HuH-7.5 (cell line): ENCODE results near the gene KDSR.

Experiments
- DNase-seq: peaks from one replicate; pipeline ENCODE4 v3.0.0; 2011; ENCODE audit warnings: low spot score

KDSR gene

DNA sequence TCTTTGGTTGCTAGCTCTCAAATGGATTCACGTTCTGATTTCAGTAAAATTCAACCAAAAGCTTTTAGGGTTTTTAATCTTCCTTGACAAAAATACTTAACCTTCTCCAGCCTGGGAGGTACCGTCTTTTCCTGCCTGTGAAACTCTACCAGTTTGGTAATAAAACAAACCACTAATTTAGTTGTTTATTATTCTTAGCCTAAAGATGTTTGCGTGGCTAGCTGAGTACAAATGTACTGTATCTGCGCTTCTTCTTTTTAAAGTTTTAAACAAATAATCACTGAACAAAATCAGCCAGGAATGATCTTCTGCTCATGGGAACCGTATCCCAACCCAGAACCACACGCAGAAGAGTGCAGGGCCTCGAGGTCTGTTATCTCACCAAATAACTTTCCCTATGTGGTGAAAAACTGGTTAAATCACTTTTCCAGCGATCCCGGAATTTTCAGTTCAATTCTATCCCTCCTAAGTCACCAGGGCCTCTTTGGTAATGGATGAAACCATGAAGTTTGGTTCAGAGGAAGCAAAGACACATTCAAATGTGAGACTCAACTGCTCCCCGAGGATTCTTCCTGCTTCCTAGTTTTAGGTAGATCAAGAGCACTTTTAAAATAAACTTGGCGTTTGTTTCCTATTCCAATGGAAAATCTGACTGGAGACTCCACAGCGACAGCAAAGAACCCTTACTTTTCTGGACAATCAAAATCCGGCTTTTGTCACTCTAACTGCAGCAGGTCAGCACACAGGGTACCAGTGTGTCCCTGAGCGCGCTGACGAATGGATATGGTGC lies 83.5 kb downstream of the KDSR start:
- no peak for DNase-seq

GRCh38 chr18:63282793-63283192 lies 84.2 kb downstream of the KDSR start:
- no peak for DNase-seq
